Activated CD8-positive, alpha-beta memory T cell treated with anti-CD3 and anti-CD28 coated beads, Interleukin-2, amount 50 U/mL, for 24 hours (primary cell): ENCODE measurements around the gene PFDN2.

Experiments used
- DNase-seq: peaks from one replicate; pipeline ENCODE4 v3.0.0-alpha.2; 2020; ENCODE audit errors: extremely low read depth

Gene PFDN2

GRCh38 chr1:161054232-161054631 lies 63.6 kb downstream of the PFDN2 start:
- no peak for DNase-seq

- no peak for DNase-seq
Observed at GRCh38 chr1:161052899-161053298, 64.9 kb downstream of the PFDN2 start.

GRCh38 chr1:161051219-161051618 lies 66.6 kb downstream of the PFDN2 start:
- DNase-seq: no peak
